Measurements from ENCODE around the gene MMP23B. TPM values are rescaled to one million over a fixed set of nuclear protein-coding genes. Genes with fewer than 3 reads are reported as not detected.

Gene MMP23B
- total and polyA plus RNA-seq, 2 donors from 2014 or later: 4.0 to 7.1 TPM

DNA sequence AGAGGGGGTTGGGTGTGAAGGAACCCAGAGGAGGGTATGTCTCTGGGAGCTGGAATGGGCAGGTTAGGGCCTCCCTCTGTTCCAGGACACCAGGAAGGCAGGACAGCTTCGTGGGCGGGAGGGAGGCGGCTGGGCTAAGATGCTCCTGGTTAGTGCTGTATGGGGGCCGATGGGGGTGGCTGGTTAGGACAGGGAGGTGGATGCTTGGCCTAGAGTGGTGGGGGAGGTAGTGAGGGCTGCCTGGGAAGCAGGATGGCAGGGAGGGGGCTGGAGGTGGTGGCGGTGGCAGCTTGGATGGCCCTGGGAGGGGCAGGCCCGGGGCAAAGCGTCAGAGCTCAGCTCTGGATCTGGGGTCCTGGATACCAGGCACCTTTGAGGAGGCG, 6.2 kb upstream of the MMP23B start:
- intact Hi-C loops (cut with DNase I): no loop called here
- no peak for FAIRE-seq
- no peaks in the 10 kb centered on the region for H3K4me1 ChIP-seq (ENCODE audit: control insufficient read depth in 2 of 3, insufficient read depth in 2 of 3, low read depth in 1 of 3, low read length in 3 of 3)

DNA sequence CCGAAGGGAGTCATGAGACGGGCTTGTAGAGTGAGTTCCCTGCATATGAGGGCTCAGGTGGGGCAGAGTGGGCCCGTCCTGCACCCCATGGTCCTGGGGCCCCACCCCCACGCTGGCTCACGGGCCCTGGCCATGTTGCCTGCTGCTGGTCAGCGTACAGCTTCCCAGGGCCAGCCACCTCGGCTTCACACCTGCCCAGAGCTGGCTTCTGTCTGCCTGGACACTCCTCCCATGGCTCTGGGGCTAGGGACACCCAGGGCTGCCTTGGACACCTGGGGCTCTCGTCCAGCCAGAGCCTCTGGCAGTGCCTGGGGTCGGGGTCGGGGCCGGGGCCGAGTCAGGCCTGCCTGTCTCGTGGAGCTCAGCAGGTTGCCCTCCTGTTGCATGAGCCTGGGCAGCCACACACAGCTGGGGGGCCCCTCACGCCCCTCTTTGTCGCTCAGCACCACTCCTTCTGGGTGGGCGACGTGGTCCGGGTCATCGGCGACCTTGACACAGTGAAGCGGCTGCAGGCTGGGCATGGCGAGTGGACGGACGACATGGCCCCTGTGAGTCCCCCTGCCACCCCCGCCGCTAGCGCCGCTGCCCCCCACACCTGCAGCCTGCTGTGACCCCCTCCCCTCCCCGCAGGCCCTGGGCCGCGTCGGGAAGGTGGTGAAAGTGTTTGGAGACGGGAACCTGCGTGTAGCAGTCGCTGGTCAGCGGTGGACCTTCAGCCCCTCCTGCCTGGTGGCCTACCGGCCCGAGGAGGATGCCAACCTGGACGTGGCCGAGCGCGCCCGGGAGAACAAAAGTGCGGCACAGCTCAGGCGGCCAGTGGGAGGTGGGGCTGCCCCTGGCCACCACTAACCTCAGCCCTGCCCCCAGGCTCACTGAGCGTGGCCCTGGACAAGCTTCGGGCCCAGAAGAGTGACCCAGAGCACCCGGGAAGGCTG, 5.5 kb upstream of the MMP23B start:
- no peaks in the 10 kb centered on the region for H3K27me3 ChIP-seq (ENCODE audit: control insufficient read depth, insufficient read depth, low read length)
- no peak overlapping the region for H3K4me3 ChIP-seq (ENCODE audit: low read length in 3 of 3)
- FAIRE-seq: no peak
- intact Hi-C loops (cut with DNase I): no loop called here
- no peak overlapping the region for H3K9ac ChIP-seq (ENCODE audit: low read length in 3 of 3)
- TF ChIP-seq, protein P1, sequence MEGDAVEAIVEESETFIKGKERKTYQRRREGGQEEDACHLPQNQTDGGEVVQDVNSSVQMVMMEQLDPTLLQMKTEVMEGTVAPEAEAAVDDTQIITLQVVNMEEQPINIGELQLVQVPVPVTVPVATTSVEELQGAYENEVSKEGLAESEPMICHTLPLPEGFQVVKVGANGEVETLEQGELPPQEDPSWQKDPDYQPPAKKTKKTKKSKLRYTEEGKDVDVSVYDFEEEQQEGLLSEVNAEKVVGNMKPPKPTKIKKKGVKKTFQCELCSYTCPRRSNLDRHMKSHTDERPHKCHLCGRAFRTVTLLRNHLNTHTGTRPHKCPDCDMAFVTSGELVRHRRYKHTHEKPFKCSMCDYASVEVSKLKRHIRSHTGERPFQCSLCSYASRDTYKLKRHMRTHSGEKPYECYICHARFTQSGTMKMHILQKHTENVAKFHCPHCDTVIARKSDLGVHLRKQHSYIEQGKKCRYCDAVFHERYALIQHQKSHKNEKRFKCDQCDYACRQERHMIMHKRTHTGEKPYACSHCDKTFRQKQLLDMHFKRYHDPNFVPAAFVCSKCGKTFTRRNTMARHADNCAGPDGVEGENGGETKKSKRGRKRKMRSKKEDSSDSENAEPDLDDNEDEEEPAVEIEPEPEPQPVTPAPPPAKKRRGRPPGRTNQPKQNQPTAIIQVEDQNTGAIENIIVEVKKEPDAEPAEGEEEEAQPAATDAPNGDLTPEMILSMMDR (IDR thresholded peaks at IDR 0.05; ENCODE audit: borderline replicate concordance, extremely low read depth, insufficient read depth): no peak
- no peak overlapping the region for H3K27ac ChIP-seq (ENCODE audit: low read depth in 2 of 2, low read length in 2 of 2)
- DNase-seq: peak in 2 of 5 donors; percentile 48 to 73
- H3K9me3 ChIP-seq (ENCODE audit: control insufficient read depth in 2 of 3, insufficient read depth in 1 of 3, low read length in 3 of 3): no peaks in the 10 kb centered on the region
- no peaks in the 10 kb centered on the region for H3K36me3 ChIP-seq (ENCODE audit: control insufficient read depth in 2 of 3, insufficient read depth in 3 of 3, low read length in 3 of 3)
- H3K4me1 ChIP-seq (ENCODE audit: control insufficient read depth in 2 of 3, insufficient read depth in 2 of 3, low read depth in 1 of 3, low read length in 3 of 3): no peaks in the 10 kb centered on the region

More for the DNA sequence above, 6.2 kb upstream of the MMP23B start:
- Histone ChIP-seq H3K27ac (ENCODE audit: low read depth in 2 of 2, low read length in 2 of 2) (no peak overlapping the region), H3K36me3 (ENCODE audit: control insufficient read depth in 2 of 3, insufficient read depth in 3 of 3, low read length in 3 of 3) (no peaks in the 10 kb centered on the region), H3K9me3 (ENCODE audit: control insufficient read depth in 2 of 3, insufficient read depth in 1 of 3, low read length in 3 of 3) (no peaks in the 10 kb centered on the region), H3K27me3 (ENCODE audit: control insufficient read depth, insufficient read depth, low read length) (no peaks in the 10 kb centered on the region), H3K9ac (ENCODE audit: low read length in 3 of 3) (no peak overlapping the region), H3K4me3 (ENCODE audit: low read length in 3 of 3) (no peak overlapping the region)
- TF ChIP-seq, protein P1 (IDR thresholded peaks at IDR 0.05; ENCODE audit: borderline replicate concordance, extremely low read depth, insufficient read depth): no peak
- peak in 1 of 5 donors; percentile 37 for DNase-seq

DNA sequence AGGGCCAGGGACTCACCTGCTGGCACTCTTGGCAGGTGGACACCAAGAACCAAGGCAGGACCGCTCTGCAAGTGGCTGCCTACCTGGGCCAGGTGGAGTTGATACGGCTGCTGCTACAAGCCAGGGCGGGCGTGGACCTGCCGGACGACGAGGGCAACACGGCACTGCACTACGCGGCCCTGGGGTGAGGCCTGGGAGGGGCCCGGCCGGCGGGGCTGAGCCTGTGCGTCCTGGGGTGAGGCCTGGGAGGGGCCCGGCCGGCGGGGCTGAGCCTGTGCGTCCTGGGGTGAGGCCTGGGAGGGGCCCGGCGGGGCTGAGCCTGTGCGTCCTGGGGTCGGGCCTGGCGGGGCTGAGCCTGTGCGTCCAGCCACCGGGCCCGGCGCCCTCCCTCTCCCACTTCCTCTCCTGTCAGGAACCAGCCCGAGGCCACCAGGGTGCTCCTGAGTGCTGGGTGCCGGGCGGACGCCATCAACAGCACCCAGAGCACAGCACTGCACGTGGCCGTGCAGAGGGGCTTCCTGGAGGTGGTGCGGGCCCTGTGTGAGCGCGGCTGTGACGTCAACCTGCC, 4.6 kb upstream of the MMP23B start:
- Histone ChIP-seq H3K4me3 (ENCODE audit: low read length in 3 of 3) (no peak overlapping the region), H3K27ac (ENCODE audit: low read depth in 2 of 2, low read length in 2 of 2) (no peak overlapping the region), H3K9ac (ENCODE audit: low read length in 3 of 3) (no peak overlapping the region), H3K9me3 (ENCODE audit: control insufficient read depth in 2 of 3, insufficient read depth in 1 of 3, low read length in 3 of 3) (no peaks in the 10 kb centered on the region), H3K4me1 (ENCODE audit: control insufficient read depth in 2 of 3, insufficient read depth in 2 of 3, low read depth in 1 of 3, low read length in 3 of 3) (no peaks in the 10 kb centered on the region), H3K36me3 (ENCODE audit: control insufficient read depth in 2 of 3, insufficient read depth in 3 of 3, low read length in 3 of 3) (no peaks in the 10 kb centered on the region), H3K27me3 (ENCODE audit: control insufficient read depth, insufficient read depth, low read length) (no peaks in the 10 kb centered on the region)
- TF ChIP-seq, protein P1 (IDR thresholded peaks at IDR 0.05; ENCODE audit: borderline replicate concordance, extremely low read depth, insufficient read depth): no peak
- intact Hi-C loops (cut with DNase I): no loop called here
- FAIRE-seq: no peak
- peak in 1 of 5 donors; percentile 50 for DNase-seq

Data from kidney (tissue), 14 donors.